Stomach (tissue), 4 donors: ENCODE results near the gene ULK4.

Source experiments
- CTCF ChIP-seq, 7 experiments: fragments of 450-650 bp in 4 of 7; fragments of 200-600 bp in 3 of 7; sonication (generic) in 3 of 7; IDR thresholded peaks; one replicate each; pipeline ENCODE4 v1.5.1; 2016 to 2019; ENCODE audit warnings: antibody characterized with exemption in 7 of 7, control low read depth in 2 of 7, mild to moderate bottlenecking in 1 of 7
- POLR2A ChIP-seq, 4 donors: fragments of 450-650 bp; IDR thresholded peaks; one replicate each; pipeline ENCODE4 v1.6.1; 2016; ENCODE audit warnings: antibody characterized with exemption in 4 of 4, control low read depth in 2 of 4, mild to moderate bottlenecking in 1 of 4, moderate library complexity in 1 of 4
- POLR2AphosphoS5 ChIP-seq, 3 donors: sonication (generic); formaldehyde crosslinking; IDR thresholded peaks; one replicate each; pipeline ENCODE4 v1.6.1; 2016; ENCODE audit warnings: antibody characterized with exemption in 3 of 3

DNA sequence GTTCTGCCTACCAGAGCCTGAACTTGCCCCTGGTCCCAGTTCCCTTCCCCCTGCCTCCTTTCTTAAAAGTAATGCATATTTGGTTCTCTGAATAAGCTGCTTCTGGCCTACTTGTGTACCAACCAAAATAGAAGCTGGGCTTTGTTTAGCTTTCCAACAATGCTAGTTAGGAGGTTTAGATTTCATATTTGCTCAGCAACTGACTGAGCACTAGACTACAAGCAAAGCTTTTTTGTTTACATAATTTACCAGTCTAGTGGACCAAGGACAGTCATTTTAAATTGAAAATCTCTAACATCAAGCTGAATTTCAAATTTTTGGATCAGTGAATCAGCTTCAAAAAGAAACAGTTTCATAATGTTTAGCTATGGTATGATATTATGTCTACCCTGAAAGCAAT is 331.2 kb downstream of the ULK4 start:
- no peak for TF ChIP-seq CTCF (IDR thresholded peaks at IDR 0.05)
- TF ChIP-seq POLR2A (IDR thresholded peaks at IDR 0.05): no peak
- no peak for TF ChIP-seq POLR2AphosphoS5 (IDR thresholded peaks at IDR 0.05)
